8988T (cell line): Measurements from ENCODE around the gene NT5C2.
A peak's percentile ranks its signal among the peaks of the same experiment; 100 is the strongest.
"Not testable (repeated sequence)": the region's sequence is repeated elsewhere in the genome, so short reads cannot be mapped to it uniquely, and the experiment has no call there.

Source experiments
- DNase-seq: peaks from one replicate; pipeline ENCODE4 v3.0.0; 2011

NT5C2 gene

DNA sequence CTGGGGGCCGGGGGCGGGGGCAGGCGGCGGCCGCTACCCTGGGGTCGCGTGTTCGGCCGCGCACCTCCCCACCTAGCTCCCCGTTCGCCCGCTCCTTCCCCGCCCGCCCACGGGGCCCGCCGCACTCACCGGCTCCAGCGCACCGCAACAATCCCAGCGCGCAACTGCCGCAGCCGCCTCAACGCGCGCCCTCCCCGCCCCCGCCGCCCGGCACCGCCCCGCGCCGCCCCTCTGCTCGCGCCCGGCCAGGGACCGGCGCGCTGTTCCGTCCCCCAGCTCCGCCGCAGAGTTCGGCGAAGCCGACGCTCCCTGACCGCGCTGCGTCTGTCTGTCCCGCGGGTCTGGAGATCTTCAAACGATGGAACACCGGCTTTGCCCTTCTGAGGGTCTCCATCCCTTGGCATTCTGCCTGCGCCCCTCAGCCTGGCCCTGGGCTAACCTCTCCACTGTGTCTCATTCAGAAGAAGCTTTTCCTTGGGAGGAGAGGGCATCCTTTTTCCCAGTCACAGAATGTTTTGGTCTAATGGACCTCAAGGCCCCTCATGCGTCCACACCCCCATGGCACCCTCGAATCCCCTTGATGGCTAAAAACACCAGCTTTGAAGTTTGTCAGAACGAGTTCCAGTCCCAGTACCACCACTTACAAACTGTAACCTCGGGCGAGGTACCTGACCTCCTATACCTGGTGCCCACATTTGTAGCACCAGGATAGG, at the start of gene NT5C2:
NT5C2 (minus strand) TSS at position 166 of the 713 bp plus-strand sequence. CDS start 18,314 bp downstream, outside the sequence.
- peak; percentile 53 for DNase-seq

DNA sequence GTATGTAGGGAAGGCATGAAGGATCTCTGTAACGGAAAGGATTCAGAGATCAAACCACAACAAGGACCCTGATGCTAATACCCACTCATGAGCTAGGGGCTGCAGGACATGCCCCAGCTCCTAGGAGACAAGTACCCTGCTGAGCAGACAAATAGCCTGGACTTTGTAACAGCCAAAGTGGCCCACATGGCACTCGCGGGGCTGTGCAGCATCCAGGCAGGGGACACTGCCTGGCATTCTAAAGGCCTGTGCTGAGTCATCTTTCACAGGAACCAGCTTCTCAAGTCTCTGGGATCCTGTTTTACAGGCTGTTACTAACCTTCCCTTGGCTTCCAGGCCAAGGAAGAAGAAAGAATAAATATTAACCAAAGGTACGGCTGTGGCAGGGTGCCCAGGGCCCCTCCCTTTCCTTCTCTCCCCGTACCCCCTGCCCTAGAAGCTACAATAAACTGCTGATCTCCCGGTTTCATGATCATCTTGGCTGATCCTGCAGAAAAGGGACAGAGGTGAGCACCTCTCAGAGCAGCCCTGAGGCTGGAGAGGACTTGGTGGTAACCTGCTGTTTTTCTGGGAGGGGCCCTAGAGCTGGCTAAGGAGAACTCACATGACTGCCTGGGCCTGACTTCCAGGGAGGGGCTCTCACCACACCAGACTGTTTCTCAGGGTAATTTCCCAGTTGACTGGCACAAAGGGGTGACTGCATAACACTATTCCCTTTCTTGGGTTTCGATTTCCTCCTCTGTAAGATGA, 48.4 kb upstream of the NT5C2 start:
- no peak for DNase-seq

DNA sequence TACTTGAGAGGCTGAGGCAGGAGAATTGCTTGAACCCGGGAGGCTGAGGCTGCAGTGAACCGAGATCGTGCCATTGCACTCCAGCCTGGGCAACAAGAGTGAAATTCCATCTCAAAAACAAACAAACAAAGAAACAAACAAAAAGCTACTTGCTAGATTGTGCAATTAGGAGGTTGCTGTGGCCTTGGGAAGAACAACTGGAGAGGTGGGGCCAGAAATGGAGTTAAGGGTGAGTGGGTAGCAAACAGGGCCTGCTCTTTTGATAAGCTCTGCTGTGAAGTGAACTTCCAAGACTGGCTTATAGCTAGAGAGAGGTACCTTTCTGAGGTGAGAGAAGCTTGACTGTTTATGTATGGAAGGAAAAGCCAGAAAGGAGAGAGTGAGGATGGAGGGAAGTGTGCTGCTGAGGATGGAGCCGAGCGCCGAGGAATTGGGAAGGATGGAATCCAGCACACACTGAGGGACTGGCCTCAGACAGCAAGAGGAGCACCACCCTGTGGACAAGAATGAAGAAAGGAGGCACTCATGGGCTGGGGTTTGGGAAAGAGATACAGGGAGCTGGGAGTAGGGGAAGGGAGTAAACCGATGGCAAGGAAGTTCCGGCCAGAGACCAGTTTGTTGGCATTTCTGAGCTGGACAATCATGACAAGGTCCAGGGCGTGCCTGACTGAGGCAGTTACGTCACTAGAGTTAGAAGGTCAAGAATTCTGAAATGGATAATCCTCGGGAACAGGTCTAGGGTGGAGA, 45.6 kb upstream of the NT5C2 start:
- DNase-seq: no peak

DNA sequence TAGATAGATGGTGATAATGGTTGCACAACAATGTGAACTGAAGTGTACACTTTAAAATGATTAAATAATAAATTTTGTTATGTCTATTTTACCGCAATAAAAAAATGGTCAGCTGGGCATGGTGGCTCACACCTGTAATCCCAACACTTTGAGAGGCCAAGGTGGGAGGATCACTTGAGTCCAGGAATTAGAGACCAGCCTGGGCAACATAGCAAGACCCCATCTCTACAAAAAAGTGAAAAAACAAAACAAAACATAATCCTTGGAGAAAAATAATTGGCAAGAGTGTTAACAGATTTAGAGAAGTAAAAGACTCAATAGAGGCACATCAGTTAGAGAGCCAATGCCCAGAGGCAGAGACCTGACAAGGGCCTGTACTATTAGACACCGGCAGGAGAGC, 42.7 kb upstream of the NT5C2 start:
- no peak for DNase-seq

DNA sequence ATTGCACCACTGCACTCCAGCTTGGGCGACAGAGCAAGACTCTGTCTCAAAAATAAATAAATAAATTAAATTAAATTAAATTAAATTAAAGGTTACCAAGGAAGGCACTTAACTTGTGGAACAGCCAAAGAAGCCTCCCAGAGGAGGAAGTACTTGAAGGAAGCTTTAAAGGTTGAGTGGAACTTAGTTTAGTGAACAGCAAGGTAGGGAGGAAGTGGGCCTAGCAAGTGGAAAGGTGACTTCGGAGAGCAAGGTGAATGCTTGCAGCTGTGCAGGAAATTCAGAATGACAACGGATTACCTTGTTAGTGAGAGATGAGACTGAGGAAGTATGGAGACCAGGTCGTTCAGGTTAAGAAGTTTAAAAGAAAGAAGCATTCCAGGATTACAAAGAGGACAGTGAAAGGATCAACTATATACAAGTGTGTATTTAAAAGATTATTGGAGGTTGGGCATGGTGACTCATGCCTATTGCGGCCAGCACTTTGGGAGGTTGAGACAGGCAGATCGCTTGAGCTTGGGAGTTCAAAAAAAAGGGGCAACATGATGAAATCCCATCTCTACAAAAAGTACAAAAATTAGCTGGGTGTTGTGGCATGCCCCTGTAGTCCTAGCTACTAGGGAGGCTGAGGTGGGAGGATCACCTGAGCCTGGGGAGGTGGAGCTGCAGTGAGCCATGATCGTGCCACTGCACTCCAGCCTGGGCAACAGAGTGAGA, 39.9 kb upstream of the NT5C2 start:
- DNase-seq: no peak

DNA sequence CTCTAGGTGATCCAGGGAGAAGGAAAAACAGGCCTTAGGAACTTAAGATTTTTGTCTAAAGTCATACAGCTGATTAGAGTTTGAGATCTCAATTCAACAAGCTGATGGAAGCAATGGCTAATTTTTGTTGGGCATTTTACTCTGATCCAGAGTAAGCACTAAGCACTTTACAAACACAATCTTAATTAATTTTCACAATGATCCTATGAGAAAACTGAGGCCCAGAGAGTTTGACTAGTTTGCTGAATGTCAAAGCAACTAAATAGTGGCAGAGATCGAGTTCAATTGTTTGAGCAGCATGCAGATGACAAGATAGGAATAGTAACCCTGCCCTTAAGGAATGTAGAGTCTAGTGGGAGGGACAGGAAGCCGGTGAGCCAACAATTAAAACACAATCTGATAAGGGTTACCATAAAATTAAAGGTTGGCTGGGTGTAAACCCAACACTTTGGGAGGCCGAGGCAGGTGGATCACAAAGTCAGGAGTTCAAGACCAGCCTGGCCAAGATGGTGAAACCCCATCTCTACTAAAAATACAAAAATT, 39.1 kb upstream of the NT5C2 start:
- no peak for DNase-seq

DNA sequence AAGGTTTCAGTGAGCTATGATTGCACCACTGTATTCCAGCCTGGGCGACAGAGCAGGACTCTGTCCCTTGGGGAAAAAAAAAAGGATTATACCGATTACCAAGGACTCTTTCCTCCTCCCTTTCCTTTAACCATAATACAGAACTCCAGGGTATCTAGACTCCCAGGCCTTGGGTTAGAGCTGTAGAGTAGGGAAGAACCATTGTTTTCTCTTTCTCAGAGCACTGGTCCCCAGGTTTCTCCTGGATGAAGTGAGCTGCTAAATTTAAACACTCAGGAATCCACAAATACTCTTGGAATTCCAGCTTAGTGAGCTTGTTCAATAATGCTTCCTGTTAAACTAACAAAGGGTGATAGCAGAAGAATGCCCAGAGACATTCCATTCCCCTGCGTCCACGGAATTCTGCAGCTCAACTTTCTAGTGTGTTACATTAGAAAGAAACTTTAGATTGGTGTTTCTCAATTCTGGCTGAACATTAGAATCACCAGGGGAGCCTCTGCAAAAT, 38.0 kb upstream of the NT5C2 start:
- DNase-seq: no peak

DNA sequence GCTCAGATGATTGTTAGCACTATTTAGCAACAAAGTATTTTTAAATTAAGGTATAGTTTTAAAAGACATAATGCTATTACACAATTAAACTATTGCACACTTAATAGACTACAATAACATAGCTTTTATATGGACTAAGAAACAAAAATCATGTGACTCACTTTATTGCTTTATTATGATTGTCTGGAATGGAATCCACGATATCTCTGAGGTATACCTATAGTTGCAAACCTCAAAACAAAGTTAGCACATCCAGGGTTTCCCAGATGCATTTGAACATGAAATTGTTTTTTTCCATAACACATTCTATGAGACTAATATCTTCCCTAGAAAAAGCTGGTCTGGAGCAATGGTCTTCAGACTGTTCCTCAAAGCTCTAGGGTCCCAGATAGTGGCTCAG, 34.3 kb upstream of the NT5C2 start:
- DNase-seq: no peak

DNA sequence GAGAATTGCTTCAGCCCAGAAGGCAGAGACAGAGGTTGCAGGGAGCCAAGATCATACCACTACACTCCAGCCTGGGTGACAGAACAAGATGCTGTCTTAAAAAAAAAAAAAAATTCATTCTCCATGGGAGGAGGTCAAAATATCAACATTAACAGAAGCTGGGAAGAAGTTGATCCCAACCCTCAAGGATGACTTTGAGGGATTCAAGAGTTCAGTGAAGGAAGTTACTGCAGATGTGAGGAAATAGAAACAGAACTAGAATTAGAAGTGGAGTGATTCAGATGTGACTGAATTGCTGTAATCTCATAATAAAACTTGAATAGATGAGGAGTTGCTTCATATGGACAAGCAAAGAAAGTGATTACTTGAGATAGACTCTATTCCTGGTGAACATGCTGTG, 32.9 kb upstream of the NT5C2 start:
- DNase-seq: no peak

DNA sequence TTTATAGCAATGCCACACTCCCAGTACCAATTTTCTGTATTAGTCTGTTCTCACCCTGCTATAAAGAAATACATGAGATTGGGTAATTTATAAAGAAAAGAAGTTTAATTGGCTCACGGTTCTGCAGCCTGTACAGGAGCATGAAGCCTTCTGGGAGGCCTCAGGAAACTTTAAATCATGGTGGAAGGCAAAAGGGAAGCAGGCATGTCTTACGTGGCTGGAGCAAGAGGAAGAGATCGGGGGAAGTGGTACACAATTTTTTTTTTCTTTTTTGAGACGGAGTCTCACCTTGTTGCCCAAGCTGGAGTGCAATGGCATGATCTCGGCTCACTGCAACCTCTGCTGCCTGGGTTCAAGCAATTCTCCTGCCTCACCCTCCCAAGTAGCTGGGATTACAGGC, 31.6 kb upstream of the NT5C2 start:
- not testable (repeated sequence) for DNase-seq

DNA sequence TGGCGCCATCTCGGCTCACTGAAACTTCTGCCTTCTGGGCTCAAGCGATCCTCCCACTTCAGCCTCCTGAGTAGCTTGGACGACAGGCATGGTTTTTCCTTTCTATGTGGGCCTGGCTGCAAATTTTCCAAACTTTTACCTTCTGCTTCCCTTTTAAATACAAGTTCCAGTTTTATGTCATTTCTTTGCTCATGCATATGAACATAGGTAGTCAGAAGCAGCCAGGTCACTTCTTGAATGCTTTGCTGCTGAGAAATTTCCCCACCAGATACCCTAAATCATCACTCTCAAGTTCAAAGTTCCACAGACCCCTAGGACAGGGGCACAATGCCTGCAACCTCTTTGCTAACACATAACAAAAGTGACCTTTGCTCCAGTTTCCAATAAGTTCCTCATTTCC, 31.1 kb upstream of the NT5C2 start:
- DNase-seq: no peak

DNA sequence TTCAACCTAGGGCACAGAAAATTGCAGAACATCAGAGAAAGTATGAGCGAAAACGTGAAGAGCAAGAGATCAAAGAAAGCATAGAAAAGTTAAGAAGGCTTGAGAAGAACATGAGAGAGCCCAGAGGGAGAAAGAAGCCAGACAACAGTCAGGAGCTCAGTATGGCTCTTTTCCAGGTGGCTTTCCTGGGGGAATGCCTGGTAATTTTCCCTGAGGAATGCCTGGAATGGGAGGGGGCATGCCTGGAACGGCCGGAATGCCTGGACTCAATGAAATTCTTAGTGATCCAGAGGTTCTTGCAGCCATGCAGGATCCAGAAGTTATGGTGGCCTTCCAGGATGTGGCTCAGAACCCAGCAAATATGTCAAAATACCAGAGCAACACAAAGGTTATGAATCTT, 23.3 kb upstream of the NT5C2 start:
- not testable (repeated sequence) for DNase-seq

DNA sequence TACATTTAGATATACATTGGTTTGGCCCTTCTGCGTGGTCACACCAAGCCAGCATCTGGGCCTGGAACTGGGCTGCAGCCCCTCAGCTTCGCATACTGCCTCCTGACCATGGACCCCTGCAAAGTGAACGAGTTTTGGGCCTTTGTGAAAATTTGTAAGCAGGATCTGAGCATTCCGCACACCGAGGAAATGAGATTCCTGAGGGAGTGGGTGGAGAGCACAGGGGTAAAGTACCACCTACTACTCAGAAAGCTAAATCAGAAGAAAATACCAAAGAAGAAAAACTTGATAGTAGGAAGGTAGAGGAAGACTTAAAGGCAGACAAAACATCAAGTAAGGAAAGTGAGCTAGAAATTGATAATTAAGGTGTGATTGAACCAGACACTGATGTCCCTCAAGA, 22.5 kb upstream of the NT5C2 start:
- no peak for DNase-seq

DNA sequence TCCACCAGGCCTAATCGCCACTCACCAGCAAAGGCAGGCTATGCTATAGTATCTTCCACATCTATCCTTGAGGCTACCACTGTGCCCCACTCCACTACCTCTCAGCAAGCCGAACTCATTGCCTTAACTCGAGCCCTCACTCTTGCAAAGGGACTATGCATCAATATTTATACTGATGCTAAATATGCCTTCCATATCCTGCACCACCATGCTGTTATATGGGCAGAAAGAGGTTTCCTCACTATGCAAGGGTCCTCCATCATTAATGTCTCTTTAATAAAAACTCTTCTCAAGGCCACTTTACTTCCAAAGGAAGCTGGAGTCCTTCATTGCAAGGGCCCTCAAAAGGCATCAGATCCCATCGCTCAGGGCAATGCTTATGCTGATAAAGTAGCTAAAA, 17.2 kb upstream of the NT5C2 start:
- DNase-seq: not testable (repeated sequence)

DNA sequence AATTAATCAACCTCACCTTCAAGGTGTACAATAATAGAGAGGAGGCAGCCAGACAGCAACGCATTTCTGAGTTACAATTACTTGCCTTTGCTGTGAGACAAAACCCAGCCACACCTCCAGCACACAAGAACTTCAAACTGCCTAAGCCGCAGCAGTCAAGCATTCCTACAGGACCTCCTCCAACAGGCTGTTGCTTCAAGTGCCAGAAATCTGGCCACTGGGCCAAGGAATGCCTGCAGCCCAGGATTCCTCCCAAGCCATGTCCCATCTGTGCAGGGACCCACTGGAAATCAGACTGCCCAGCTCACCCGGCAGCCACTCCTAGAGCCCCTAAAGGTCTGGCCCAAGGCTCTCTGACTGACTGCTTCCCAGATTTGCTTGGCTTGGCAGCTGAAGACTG, 14.6 kb upstream of the NT5C2 start:
- not testable (repeated sequence) for DNase-seq

DNA sequence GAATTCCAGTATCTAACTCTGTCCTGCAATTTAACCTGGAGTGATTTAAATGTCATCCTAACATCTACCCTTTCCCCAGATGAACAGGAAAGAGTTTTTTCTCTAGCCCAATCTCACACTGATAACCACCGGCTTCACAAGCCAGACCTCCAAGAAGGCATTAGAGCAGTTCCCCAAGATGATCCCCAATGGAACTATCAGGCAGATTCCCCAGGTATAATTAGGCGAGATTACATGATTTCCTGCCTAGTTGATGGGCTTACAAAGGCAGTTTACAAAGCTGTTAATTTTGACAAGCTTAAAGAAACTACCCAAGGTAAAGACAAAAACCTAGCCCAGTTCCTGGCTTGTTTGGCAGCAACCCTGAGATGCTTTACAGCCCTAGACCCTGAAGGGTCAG, 14.1 kb upstream of the NT5C2 start:
- DNase-seq: no peak

DNA sequence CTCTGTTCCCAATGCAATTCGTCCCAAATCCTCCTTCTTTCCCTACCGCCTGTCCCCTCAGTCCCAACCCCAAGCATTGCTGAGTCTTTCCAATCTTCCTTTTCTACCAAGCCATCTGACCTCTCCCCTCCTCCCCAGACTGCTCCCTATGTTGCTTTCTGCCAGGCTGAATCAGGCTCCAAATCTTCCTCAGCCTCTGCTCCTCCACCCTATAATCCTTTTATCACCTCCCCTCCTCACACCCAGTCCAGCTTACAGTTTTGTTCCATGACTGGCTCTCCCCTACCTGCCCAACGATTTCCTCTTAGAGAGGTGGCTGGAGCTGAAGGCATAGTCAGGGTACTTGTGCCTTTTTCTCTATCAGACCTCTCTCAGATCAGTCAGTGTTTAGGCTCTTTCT, 13.6 kb upstream of the NT5C2 start:
- DNase-seq: not testable (repeated sequence)

DNA sequence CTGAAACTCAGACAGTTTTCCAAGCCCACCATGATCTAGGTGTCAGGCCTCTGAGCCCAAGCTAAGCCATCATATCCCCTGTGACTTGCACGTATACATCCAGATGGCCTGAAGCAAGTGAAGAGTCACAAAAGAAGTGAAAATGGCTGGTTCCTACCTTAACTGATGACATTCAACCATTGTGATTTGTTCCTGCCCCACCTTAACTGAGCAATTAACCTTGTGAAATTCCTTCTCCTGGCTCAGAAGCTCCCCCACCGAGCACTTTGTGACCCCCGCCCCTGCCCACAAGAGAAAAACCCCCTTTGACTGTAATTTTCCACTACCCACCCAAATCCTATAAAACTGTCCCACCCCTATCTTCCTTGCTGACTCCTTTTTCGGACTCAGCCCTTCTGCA, 12.3 kb upstream of the NT5C2 start:
- not testable (repeated sequence) for DNase-seq

DNA sequence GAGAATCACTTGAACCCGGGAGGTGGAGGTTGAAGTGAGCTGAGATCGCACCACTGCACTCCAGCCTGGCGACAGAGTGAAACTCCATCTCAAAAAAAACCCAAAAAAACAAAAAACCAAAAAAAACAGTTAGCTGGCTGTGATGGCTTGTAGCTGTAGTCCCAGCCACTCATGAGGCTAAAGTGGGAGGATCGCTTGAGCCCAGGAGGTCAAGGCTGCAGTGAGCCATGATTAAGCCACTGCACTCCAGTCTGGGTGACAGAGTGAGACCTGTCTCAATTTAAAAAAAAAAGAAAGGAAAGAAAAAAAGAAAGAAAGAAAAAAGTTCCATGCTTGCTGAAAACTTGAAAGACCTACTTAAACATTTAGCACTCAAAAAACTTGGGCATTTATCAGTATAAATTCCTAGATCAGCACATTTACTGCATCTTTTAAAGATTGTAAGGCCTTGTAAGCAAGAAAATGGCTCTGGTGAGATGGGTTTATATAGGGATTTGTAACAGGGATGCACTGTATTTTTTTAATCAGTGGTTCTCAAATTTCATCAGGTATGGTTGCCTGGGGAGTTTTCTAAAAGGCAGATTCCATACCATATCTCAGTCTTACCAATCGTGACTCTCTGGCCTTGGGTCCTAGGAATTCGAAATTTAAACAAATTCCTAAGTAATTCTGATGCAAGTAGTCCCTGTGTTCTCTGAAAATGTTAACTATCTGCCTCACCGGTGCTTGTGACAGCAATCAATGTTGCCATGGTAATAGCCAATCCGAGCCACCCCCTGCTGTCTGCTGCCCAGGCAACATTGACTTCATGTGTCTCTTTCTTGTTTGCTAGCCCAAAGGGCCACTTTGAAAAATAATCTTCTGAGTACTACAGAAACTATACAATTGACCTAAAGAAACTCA, 11.5 kb upstream of the NT5C2 start:
- no peak for DNase-seq

DNA sequence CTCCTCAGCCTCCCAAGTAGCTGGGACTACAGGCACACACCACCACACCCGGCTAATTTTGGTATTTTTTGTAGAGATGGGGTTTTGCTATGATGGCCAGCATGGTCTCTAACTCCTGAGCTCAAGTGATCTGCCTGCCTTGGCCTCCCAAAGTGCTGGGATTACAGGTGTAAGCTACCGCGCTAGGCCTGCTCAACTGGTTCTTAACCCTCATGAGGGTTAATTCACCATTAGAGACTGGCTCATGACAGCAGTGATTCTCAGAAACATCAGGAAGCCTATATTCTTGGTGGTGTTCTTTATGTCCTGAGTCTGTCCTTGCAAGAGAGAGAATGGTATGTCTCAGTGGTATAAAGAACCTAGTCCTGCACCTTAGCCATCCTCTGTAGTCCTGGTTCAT, 10.4 kb upstream of the NT5C2 start:
- DNase-seq: no peak

DNA sequence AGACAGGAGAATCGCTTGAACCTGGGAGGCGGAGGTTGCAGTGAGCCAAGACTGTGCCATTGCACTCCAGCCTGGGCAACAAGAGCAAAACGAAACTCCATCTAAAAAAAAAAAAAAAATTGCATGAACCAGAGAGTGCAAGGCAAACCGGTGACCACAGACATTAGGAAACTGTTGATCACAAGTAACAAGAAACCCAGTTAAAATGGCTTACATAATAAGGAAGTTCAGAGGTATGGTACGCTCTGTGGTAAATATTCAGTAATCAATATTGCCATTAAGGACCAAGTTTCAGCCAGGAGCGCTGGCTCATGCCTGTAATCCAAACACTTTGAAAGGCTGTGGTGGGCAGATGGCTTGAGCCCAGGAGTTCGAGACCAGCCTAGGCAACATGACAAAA, 9.2 kb upstream of the NT5C2 start:
- DNase-seq: no peak

DNA sequence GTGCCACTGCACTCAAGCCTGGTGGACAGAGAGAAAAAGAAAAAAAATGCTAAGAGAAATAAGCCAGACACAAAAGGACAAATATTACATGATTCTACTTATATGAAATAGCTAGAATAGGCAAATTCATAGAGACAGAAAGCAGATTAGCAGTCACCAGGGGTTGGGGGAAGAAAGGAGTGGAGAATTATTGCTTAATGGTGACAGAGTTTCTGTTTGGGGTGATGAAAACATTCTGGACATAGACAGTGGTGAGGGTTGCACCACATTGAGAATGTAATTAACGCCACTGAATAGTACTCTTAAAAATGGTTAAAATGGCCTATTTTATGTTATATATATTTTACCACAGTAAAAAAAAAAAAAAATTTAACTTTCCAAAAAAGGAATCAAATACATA, 6.4 kb upstream of the NT5C2 start:
- DNase-seq: no peak
